ENCODE results near the gene TMEM126A. TPM values are rescaled to one million over a fixed set of nuclear protein-coding genes. Genes with fewer than 3 reads are reported as not detected.

Gene TMEM126A
- total RNA-seq, result 10 to 100 TPM in 3 of 5 donors, 1 to 10 TPM in 1, not detected in 1; 5.8 to 37.5 (median 20.1) TPM
- polyA plus RNA-seq, result 10 to 100 TPM; 55.0 to 63.6 (median 56.0) TPM
- long read RNA-seq, donor 1, transcript TMEM126A-201 (5 exons, 739 nt), result major isoform, 8 of 9 reads
- long read RNA-seq, donor 1, partial matches to known transcripts, result 0 of 9 reads
- long read RNA-seq, donor 1, other reads (novel, unspliced or antisense), result 0 of 9 reads
- long read RNA-seq, donor 2, transcript TMEM126A-201 (5 exons, 739 nt), result major isoform, 15 of 17 reads
- long read RNA-seq, donor 2, partial matches to known transcripts, result 0 of 17 reads
- long read RNA-seq, donor 2, other reads (novel, unspliced or antisense), result 0 of 17 reads
- long read RNA-seq, donor 3, transcript TMEM126A-201 (5 exons, 739 nt), result major isoform, 10 of 10 reads
- long read RNA-seq, donor 3, partial matches to known transcripts, result 0 of 10 reads
- long read RNA-seq, donor 3, other reads (novel, unspliced or antisense), result 0 of 10 reads
- long read RNA-seq, donor 4, partial matches to known transcripts, result 0 of 2 reads
- long read RNA-seq, donor 4, other reads (novel, unspliced or antisense), result 0 of 2 reads
- long read RNA-seq, donor 5, transcript TMEM126A-201 (5 exons, 739 nt), result major isoform, 10 of 10 reads
- long read RNA-seq, donor 5, partial matches to known transcripts, result 0 of 10 reads
- long read RNA-seq, donor 5, other reads (novel, unspliced or antisense), result 0 of 10 reads
- long read RNA-seq, donor 6, transcript TMEM126A-201 (5 exons, 739 nt), result major isoform, 32 of 121 reads
- long read RNA-seq, donor 6, partial matches to known transcripts, result 79 of 121 reads
- long read RNA-seq, donor 6, other reads (novel, unspliced or antisense), result 7 of 121 reads
- long read RNA-seq, donor 7, transcript TMEM126A-201 (5 exons, 739 nt), result major isoform, 17 of 20 reads
- long read RNA-seq, donor 7, partial matches to known transcripts, result 0 of 20 reads
- long read RNA-seq, donor 7, other reads (novel, unspliced or antisense), result 0 of 20 reads
- long read RNA-seq, donor 8, transcript TMEM126A-201 (5 exons, 739 nt), result major isoform, 12 of 12 reads
- long read RNA-seq, donor 8, partial matches to known transcripts, result 0 of 12 reads
- long read RNA-seq, donor 8, other reads (novel, unspliced or antisense), result 0 of 12 reads
- long read RNA-seq, donor 9, transcript TMEM126A-201 (5 exons, 739 nt), result major isoform, 15 of 19 reads
- long read RNA-seq, donor 9, partial matches to known transcripts, result 0 of 19 reads
- long read RNA-seq, donor 9, other reads (novel, unspliced or antisense), result 0 of 19 reads
- long read RNA-seq, donor 10, transcript TMEM126A-201 (5 exons, 739 nt), result major isoform, 5 of 5 reads
- long read RNA-seq, donor 10, partial matches to known transcripts, result 0 of 5 reads
- long read RNA-seq, donor 10, other reads (novel, unspliced or antisense), result 0 of 5 reads

DNA sequence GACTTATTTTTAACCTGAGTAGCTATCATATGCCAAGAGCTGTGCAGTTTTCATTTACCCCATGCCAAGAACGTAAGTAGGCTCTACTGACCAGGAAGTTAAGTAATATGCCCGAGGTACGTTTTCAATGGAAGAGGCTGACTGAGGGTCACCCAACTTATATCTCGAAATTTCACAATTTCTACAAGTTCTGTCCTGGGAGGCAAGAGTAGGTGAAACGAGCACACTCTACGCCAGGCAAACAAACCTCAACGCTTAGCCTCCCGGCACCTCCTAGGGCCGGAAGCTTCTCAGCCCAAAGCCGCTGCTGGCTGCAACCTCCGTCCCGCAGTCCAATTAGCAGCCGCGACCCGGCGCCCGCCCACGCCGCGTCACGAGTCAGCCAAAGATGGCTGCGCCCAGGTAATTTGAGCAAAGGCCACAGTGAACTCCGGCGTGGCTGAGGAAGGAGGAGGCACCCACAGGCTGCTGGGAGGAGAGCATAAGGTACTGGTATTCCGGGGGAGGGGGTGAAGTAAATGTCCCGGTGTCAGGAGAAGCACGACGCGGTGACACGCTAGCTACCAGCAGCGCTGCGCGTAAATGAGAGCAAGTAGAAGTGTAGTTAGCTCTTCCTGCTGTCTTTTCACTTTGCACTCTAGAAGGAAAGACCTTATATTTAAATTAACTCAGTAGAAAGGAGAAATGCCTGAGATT lies at the start of gene TMEM126A:
TMEM126A (plus strand) TSS at position 364 of the 696 bp plus-strand sequence. CDS start 2,289 bp downstream, outside the sequence.
- intact Hi-C loops (cut with DNase I; ENCODE audit: low total_unique reads), result no loop called here
- peak; percentile 92 to 97 for DNase-seq
- H3K36me3 ChIP-seq, result peaks cover 0 to 15% (median 12%) of the 10 kb centered on the region in 4 donors
- H3K9me3 ChIP-seq, result no peaks in the 10 kb centered on the region
- peak; percentile 73 to 94 (median 90) for TF ChIP-seq POLR2AphosphoS5 (IDR thresholded peaks at IDR 0.05)
- no peak for TF ChIP-seq EP300 (IDR thresholded peaks at IDR 0.05)
- TF ChIP-seq POLR2A (IDR thresholded peaks at IDR 0.05), result peak in 2 of 4 donors; percentile 6 to 72
- TF ChIP-seq, protein P1, sequence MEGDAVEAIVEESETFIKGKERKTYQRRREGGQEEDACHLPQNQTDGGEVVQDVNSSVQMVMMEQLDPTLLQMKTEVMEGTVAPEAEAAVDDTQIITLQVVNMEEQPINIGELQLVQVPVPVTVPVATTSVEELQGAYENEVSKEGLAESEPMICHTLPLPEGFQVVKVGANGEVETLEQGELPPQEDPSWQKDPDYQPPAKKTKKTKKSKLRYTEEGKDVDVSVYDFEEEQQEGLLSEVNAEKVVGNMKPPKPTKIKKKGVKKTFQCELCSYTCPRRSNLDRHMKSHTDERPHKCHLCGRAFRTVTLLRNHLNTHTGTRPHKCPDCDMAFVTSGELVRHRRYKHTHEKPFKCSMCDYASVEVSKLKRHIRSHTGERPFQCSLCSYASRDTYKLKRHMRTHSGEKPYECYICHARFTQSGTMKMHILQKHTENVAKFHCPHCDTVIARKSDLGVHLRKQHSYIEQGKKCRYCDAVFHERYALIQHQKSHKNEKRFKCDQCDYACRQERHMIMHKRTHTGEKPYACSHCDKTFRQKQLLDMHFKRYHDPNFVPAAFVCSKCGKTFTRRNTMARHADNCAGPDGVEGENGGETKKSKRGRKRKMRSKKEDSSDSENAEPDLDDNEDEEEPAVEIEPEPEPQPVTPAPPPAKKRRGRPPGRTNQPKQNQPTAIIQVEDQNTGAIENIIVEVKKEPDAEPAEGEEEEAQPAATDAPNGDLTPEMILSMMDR (IDR thresholded peaks at IDR 0.05), result no peak
- H3K27me3 ChIP-seq, result peaks cover 0 to 8% (median 0%) of the 10 kb centered on the region in 3 donors
- WGBS, 5 donors, result 0% methylated on average over 25 to 33 of the region's 33 CpGs
- H3K4me3 ChIP-seq, result peak within 1 kb of the TSS; percentile 62 to 67 (median 66)
- H3K4me1 ChIP-seq, result peaks cover 13 to 35% (median 27%) of the 10 kb centered on the region in 4 donors
- H3K27ac ChIP-seq, result peak within 1 kb of the TSS; percentile 72 to 91 (median 85)

- Histone ChIP-seq H3K36me3 (no peaks in the 10 kb centered on the region), H3K4me3 (no peak overlapping the region), H3K4me1 (no peaks in the 10 kb centered on the region), H3K27me3 (no peaks in the 10 kb centered on the region), H3K9me3 (no peaks in the 10 kb centered on the region), H3K27ac (no peak overlapping the region)
- DNase-seq, result no peak
- intact Hi-C loops (cut with DNase I; ENCODE audit: low total_unique reads), result no loop called here
- 69 to 73% (median 71%) methylated on average over 5 of the region's 5 CpGs for WGBS, 5 donors
- no peak for TF ChIP-seq POLR2AphosphoS5 (IDR thresholded peaks at IDR 0.05)
- TF ChIP-seq, protein P1 (IDR thresholded peaks at IDR 0.05), result no peak
- TF ChIP-seq POLR2A (IDR thresholded peaks at IDR 0.05), result no peak
- no peak for TF ChIP-seq EP300 (IDR thresholded peaks at IDR 0.05)
Observed at GRCh38 chr11:85599083-85599482, 48.7 kb upstream of the TMEM126A start.

- intact Hi-C loops (cut with DNase I; ENCODE audit: low total_unique reads), result no loop called here
- Histone ChIP-seq H3K4me3 (no peak overlapping the region), H3K27me3 (no peaks in the 10 kb centered on the region), H3K36me3 (peaks cover 0 to 4% (median 0%) of the 10 kb centered on the region in 4 donors), H3K4me1 (no peaks in the 10 kb centered on the region), H3K9me3 (no peaks in the 10 kb centered on the region), H3K27ac (no peak overlapping the region)
- 93 to 97% (median 96%) methylated on average over 2 of the region's 2 CpGs for WGBS, 5 donors
- no peak for DNase-seq
- TF ChIP-seq POLR2A (IDR thresholded peaks at IDR 0.05) (no peak), POLR2AphosphoS5 (IDR thresholded peaks at IDR 0.05) (no peak), EP300 (IDR thresholded peaks at IDR 0.05) (no peak)
- TF ChIP-seq, protein P1 (IDR thresholded peaks at IDR 0.05), result no peak
Observed at GRCh38 chr11:85602526-85603213, 45.1 kb upstream of the TMEM126A start.
